ENCODE data around the gene OR10V1.
A peak's percentile ranks its signal among the peaks of the same experiment; 100 is the strongest.
"Not testable (repeated sequence)": the region's sequence is repeated elsewhere in the genome, so short reads cannot be mapped to it uniquely, and the experiment has no call there.

Gene OR10V1

DNA sequence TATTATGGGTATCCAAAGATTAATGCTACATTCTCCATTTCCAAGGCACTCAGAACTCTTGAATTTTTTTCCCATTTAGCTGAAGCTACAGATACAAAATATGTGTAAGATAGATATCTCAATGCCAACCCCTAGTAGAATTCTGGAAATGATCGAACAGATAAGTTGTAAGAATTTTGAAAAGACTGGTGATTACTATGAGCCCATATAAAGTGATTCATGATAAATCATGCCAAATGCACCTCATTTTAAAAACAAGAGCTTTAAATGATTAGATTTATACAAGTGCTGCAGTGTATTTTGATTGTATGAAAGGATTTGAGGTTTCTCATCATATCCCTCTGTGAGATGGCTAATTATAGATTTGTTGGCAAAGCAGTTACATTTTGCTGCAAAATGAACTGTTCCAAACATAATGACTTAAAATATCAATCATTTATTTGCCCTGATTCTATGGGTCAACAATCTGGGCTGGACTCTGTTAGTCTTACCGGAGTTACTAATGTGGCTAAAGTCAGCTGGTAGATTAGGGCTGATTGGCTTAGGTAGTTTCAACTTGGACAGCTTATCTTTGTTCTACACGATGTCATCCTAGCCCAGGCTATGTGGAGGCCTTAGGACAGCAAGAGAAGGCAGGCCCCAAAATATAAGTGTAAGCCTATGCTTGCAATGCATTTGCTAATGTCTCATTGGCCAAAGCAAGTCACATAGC is 3.4 kb downstream of the OR10V1 start:
- DNase-seq (ENCODE audit: low read depth in 2 of 2), result no peak

- no peak for DNase-seq (ENCODE audit: low read depth in 2 of 2)
These were observed 5.1 kb downstream of the OR10V1 start for GRCh38 chr11:59708537-59708936.

GRCh38 chr11:59707371-59707770 is 6.3 kb downstream of the OR10V1 start:
- DNase-seq (ENCODE audit: low read depth in 2 of 2), result no peak

DNA sequence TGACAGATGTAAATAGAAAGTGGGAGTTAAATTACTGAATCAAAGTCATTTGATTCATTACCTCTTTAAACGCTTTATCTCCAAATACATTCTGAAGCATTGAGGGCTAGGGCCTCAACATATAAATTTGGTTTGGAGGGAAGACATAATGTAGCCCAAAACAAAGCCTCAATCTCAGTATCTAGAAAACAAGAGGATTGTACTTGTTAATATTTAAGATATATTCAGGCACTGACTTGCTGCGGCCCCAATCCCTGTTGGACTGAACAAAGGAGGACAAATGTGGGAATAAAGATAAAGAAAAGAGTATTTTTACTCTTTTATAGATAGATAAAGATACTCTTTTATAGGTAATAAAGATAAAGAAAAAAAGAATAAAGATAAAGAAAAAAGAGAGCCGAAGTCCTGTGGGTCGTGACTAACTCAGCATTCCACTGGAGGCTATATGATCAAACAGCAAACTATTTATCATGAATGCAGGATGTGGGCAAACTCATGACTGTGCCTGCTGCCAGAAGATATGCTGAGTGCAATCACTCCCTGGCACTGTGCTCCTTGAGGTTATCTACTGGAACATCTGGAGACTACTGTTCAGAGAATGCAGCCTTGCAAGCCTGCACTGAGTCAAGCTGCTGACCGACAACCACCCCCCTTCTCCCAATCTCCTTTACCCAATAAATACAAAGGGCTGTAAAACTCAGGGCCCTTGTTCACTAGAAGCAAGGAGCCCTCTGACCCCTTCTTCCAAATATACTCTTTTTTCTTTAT is 6.9 kb downstream of the OR10V1 start:
- no peak for DNase-seq (ENCODE audit: low read depth in 2 of 2)

DNA sequence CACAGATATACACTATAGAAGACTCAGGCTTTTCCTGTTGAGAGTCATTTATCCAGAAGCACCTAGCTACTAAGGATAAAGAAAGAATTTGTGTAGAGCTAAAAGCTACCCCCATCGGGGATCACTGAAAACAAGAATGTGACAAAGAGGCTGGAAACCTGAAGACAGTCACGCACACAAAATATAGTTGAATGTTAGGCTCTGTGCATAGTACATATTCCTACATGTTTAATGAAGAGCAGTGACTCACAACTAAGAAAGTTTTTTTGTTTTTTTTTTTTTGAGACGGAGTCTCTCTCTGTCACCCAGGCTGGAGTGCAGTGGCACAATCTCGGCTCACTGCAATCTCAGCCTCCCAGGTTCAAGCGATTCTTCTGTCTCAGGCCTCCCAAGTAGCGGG is 8.4 kb downstream of the OR10V1 start:
- DNase-seq (ENCODE audit: low read depth in 2 of 2), result no peak

- DNase-seq (ENCODE audit: low read depth in 2 of 2), result not testable (repeated sequence)
These were observed 10.1 kb downstream of the OR10V1 start for GRCh38 chr11:59703515-59703914.

DNA sequence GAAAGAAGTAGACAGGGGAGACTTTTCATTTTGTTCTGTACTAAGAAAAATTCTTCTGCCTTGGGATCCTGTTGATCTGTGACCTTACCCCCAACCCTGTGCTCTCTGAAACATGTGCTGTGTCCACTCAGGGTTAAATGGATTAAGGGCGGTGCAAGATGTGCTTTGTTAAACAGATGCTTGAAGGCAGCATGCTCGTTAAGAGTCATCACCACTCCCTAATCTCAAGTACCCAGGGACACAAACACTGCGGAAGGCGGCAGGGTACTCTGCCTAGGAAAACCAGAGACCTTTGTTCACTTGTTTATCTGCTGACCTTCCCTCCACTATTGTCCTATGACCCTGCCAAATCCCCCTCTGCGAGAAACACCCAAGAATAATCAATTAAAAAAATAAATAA is 13.5 kb downstream of the OR10V1 start:
- DNase-seq (ENCODE audit: low read depth in 2 of 2), result not testable (repeated sequence)

DNA sequence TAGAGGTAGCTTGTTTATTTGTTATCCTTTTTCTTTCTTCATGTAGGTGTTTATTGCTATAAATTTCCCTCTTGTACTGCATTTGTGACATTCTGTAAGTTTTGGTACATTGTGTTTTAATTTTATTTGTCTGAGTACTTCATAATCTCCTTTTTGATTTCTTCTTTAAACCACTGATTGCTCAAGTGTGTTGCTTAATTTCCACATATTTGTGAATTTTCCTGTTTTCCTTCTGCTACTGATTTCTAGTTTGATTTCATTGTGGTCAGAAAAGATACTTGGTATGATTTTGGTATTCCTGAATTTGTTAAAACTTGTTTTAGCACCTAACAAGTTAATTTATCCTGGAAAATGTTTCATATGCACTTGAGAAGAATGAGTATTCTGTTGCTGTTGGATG is 15.1 kb downstream of the OR10V1 start:
- no peak for DNase-seq (ENCODE audit: low read depth in 2 of 2)

DNA sequence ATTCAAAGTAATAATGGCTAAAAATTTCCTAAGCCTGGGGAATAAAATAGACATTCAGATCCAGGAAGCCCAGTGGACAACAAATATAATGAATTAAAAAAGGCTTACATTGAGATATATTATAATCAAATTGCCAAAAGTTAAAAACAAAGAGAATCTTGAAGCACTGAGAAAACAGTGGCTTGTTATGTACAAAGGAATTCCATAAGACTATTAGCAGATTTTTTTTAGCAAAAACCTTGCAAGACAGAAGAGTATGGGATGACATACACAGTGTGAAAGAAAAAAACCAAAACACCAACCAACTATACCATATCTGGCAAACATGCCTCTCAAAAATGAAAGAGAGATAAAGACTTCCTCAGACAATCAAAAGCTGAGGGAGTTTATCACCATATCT is 20.7 kb downstream of the OR10V1 start:
- no peak for DNase-seq (ENCODE audit: low read depth in 2 of 2)

DNA sequence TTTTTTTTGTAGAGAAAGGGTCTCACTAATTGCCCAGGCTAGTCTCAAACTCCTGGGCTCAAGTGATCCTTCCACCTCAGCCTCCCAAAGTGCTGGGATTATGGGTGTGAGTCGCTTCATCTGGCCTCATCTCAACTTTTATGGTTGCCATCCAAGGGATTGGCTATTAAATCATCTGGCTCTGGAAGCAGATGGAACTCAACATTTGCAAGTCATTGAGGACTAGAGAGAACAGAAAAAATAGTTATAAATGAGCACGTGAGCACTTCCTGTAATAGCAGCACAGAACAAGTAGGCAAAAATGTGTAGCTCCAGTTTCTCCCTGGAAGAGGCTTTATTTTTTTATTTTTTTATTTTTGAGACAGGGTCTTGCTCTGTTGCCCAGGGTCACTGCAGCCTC is 22.5 kb downstream of the OR10V1 start:
- no peak for DNase-seq (ENCODE audit: low read depth in 2 of 2)

- DNase-seq (ENCODE audit: low read depth in 2 of 2), result no peak
These were observed 24.6 kb downstream of the OR10V1 start for GRCh38 chr11:59689015-59689414.

- not testable (repeated sequence) for DNase-seq (ENCODE audit: low read depth in 2 of 2)
These were observed 32.4 kb downstream of the OR10V1 start for GRCh38 chr11:59681260-59681725.

DNA sequence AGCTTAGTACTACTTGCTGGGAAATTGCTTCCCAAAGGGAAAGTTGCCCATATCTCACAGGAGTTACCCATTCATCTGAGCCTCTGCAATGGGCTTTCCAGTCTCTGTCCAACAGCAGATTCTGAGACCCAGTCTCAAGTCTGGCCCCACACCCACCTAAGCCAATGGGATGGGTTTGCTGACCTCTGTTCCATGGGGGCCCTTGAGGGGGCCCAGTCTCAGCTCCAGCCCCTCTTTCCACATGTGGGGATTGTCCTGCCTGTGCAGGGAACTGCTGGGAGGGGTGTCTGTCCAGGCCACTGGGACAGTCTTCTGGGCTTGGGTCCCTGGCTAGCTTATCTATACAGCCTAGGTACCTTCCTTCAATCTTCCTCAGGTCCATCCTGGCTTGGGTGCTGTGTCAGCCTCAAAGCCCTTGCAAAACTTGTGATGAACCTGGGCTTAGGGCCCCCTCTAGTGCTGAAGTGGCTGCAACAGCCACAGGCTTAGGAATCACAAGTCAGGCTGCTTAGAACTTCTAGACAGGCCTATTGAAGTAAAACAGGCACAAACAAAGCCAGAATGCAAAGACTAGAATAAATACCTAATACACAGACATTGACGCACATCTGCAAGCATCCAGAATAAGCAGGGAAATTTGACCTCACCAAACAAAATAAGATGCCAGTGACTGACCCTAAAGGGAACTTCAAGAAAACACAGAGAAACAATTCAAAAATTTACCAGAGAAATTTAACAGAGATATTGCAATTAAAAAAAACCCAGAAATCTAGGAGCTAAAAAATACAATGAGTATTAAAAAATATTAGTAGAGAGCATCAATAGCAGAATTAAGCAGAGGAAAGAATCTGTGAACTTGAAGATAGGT is 33.1 kb downstream of the OR10V1 start:
- DNase-seq (ENCODE audit: low read depth in 2 of 2), result peak; percentile 10 to 25

- DNase-seq (ENCODE audit: low read depth in 2 of 2), result no peak
These were observed 34.3 kb downstream of the OR10V1 start for GRCh38 chr11:59679347-59679746.

GRCh38 chr11:59678813-59679165 is 34.9 kb downstream of the OR10V1 start:
- no peak for DNase-seq (ENCODE audit: low read depth in 2 of 2)

GRCh38 chr11:59678118-59678812 is 35.4 kb downstream of the OR10V1 start:
- DNase-seq (ENCODE audit: low read depth in 2 of 2), result no peak

GRCh38 chr11:59676205-59676604 is 37.4 kb downstream of the OR10V1 start:
- DNase-seq (ENCODE audit: low read depth in 2 of 2), result no peak

DNA sequence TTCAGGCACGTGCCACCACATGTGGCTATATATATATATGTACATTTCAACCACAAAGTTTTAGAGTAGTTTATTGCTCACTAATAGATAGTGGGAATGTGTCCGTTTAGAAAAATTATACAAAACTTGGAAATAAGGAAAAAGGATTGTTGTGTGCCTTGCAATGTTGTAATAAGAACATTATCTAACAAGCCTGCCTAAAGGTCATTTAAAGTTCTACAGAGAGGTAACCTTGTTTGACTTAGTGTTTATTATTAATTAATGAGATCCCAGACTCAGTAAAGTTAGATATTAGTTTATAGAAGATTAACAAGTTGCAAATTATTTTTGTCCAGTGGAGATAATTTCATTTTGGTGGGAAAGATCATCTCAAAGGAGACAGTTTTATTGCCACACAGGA is 39.4 kb downstream of the OR10V1 start:
- no peak for DNase-seq (ENCODE audit: low read depth in 2 of 2)

GRCh38 chr11:59673291-59673690 is 40.4 kb downstream of the OR10V1 start:
- no peak for DNase-seq (ENCODE audit: low read depth in 2 of 2)

GRCh38 chr11:59671471-59671870 is 42.2 kb downstream of the OR10V1 start:
- DNase-seq (ENCODE audit: low read depth in 2 of 2), result no peak

GRCh38 chr11:59669611-59670009 is 44.0 kb downstream of the OR10V1 start:
- DNase-seq (ENCODE audit: low read depth in 2 of 2), result no peak
